ENCODE results near the gene KYAT1.

GRCh38 chr9:128887049-128887448 lies 5.3 kb upstream of the KYAT1 start:
- TF ChIP-seq THRA (CRISPR knock-in tag; IDR thresholded peaks at IDR 0.05; ENCODE audit: borderline replicate concordance), result no peak
- TF ChIP-seq EZH2 (conservative IDR thresholded peaks at IDR 0.05; ENCODE audit: low read depth, low read length), result no peak
- TF ChIP-seq ZNF431 (CRISPR knock-in tag; IDR thresholded peaks at IDR 0.05; ENCODE audit: borderline replicate concordance, low read depth), result no peak
- TF ChIP-seq FOXP1 (IDR thresholded peaks at IDR 0.05), result no peak
- TF ChIP-seq FOXP1 (CRISPR knock-in tag; IDR thresholded peaks at IDR 0.05), result no peak
- TF ChIP-seq ZNF589 (CRISPR knock-in tag; conservative IDR thresholded peaks at IDR 0.05), result no peak
